ENCODE results near the gene TTC9C. TPM values are rescaled to one million over a fixed set of nuclear protein-coding genes. Genes with fewer than 3 reads are reported as not detected.
A peak's percentile ranks its signal among the peaks of the same experiment; 100 is the strongest.
"Not testable (repeated sequence)": the region's sequence is repeated elsewhere in the genome, so short reads cannot be mapped to it uniquely, and the experiment has no call there.

Gene TTC9C
- total RNA-seq, 1 experiment from 2014 or later: 71.4 TPM

GRCh38 chr11:62737196-62737595 is 8.9 kb downstream of the TTC9C start:
- CTCF ChIA-PET: no interaction called here
- H3K9me2 ChIP-seq (ENCODE audit: insufficient read depth): no peaks in the 10 kb centered on the region
- intact Hi-C loops (cut with micrococcal nuclease; ENCODE audit: unreplicated experiment): no loop called here
- H4K20me1 ChIP-seq (ENCODE audit: insufficient read depth): peaks cover 5% of the 10 kb centered on the region; the same call in 1 of the 2 replicates
- H3K4me1 ChIP-seq (replicated peaks; ENCODE audit: insufficient read depth): no peaks in the 10 kb centered on the region
- H3K27me3 ChIP-seq (ENCODE audit: insufficient read depth, low read depth): no peaks in the 10 kb centered on the region
- H3F3A ChIP-seq (ENCODE audit: insufficient read depth, low read depth): peaks cover 47% of the 10 kb centered on the region
- H3K4me3 ChIP-seq: no peak overlapping the region
- H3K27ac ChIP-seq: no peak overlapping the region
- peaks cover 43% of the 10 kb centered on the region for H3K36me3 ChIP-seq (ENCODE audit: low read depth)
- no peaks in the 10 kb centered on the region for H3K9me3 ChIP-seq (ENCODE audit: insufficient read depth, low read depth)
- TF ChIP-seq EZH2 (IDR thresholded peaks at IDR 0.05; ENCODE audit: low read depth) (no peak), CTCF (conservative IDR thresholded peaks at IDR 0.05) (no peak)
- no peak overlapping the region for H3K4me2 ChIP-seq
- no peak overlapping the region for H2AFZ ChIP-seq
- POLR2A ChIA-PET (ENCODE audit: unreplicated experiment): interaction anchor here (0.6 kb wide), 2 partner anchors 10 to 164 kb away, joined by 6 to 14 read pairs; partner anchors contain the start of genes EEF1G and HNRNPUL2
- peaks cover 28% of the 10 kb centered on the region for H3K79me2 ChIP-seq (ENCODE audit: low read depth)
- no TSS peak for BruUV-seq (replicated peaks)
- no peak for DNase-seq

GRCh38 chr11:62747475-62748160 is 19.3 kb downstream of the TTC9C start:
- Histone ChIP-seq H2AFZ (no peak overlapping the region), H3K27ac (peak overlapping the region; percentile 38), H3K36me3 (ENCODE audit: low read depth) (no peaks in the 10 kb centered on the region), H3K79me2 (ENCODE audit: low read depth) (peaks cover 8% of the 10 kb centered on the region; the same call in 1 of the 2 replicates), H3K4me2 (no peak overlapping the region), H3K27me3 (ENCODE audit: insufficient read depth, low read depth) (no peaks in the 10 kb centered on the region), H3K4me1 (replicated peaks; ENCODE audit: insufficient read depth) (peaks cover 3% of the 10 kb centered on the region; the same call in 1 of the 2 replicates), H3K4me3 (no peak overlapping the region), H3K9me2 (ENCODE audit: insufficient read depth) (no peaks in the 10 kb centered on the region), H3F3A (ENCODE audit: insufficient read depth, low read depth) (peaks cover 29% of the 10 kb centered on the region), H3K9me3 (ENCODE audit: insufficient read depth, low read depth) (no peaks in the 10 kb centered on the region), H4K20me1 (ENCODE audit: insufficient read depth) (no peaks in the 10 kb centered on the region)
- CTCF ChIA-PET: no interaction called here
- no TSS peak for BruUV-seq (replicated peaks)
- POLR2A ChIA-PET (ENCODE audit: unreplicated experiment): interaction anchor here (0.6 to 0.7 kb wide), 3 partner anchors 13 to 933 kb away, joined by 4 to 13 read pairs (median 7); partner anchors contain the start of gene INTS5
- TF ChIP-seq EZH2 (IDR thresholded peaks at IDR 0.05; ENCODE audit: low read depth): no peak
- no peak for TF ChIP-seq CTCF (conservative IDR thresholded peaks at IDR 0.05)
- intact Hi-C loops (cut with micrococcal nuclease; ENCODE audit: unreplicated experiment): no loop called here
- DNase-seq: no peak

GRCh38 chr11:62749931-62750330 is 21.6 kb downstream of the TTC9C start:
- H2AFZ ChIP-seq; H3K36me3 ChIP-seq (ENCODE audit: low read depth); H4K20me1 ChIP-seq (ENCODE audit: insufficient read depth); H3K27me3 ChIP-seq (ENCODE audit: insufficient read depth, low read depth); BruUV-seq (replicated peaks); intact Hi-C loops (cut with micrococcal nuclease; ENCODE audit: unreplicated experiment); H3K9me3 ChIP-seq (ENCODE audit: insufficient read depth, low read depth); H3K4me2 ChIP-seq; H3K9me2 ChIP-seq (ENCODE audit: insufficient read depth); H3K4me3 ChIP-seq; DNase-seq; H3K27ac ChIP-seq: not testable (repeated sequence)
- H3K79me2 ChIP-seq (ENCODE audit: low read depth): peaks cover 17% of the 10 kb centered on the region
- H3F3A ChIP-seq (ENCODE audit: insufficient read depth, low read depth): peaks cover 37% of the 10 kb centered on the region
- ChIA-PET CTCF (interaction anchor here (0.7 kb wide), 1 partner anchor 176 kb away, joined by 4 read pairs; the partner anchor contains the start of gene EEF1G), POLR2A (ENCODE audit: unreplicated experiment) (interaction anchor here (1.1 kb wide), 1 partner anchor 91 kb away, joined by 5 read pairs; no protein-coding TSS in a partner anchor)
- peaks cover 17% of the 10 kb centered on the region for H3K4me1 ChIP-seq (replicated peaks; ENCODE audit: insufficient read depth)

Measured in PC-9 (cell line).